ENCODE data around the gene CCDC116.
"Not testable (repeated sequence)": the region's sequence is repeated elsewhere in the genome, so short reads cannot be mapped to it uniquely, and the experiment has no call there.

The CCDC116 gene

GRCh38 chr22:21678842-21679241, 46.3 kb downstream of the CCDC116 start:
- not testable (repeated sequence) for DNase-seq (ENCODE audit: extremely low read depth in 1 of 2, low read depth in 1 of 2)

- DNase-seq (ENCODE audit: extremely low read depth in 1 of 2, low read depth in 1 of 2), result no peak
Measured at GRCh38 chr22:21679383-21679782, 46.8 kb downstream of the CCDC116 start.

GRCh38 chr22:21680830-21681565, 48.4 kb downstream of the CCDC116 start:
- no peak for DNase-seq (ENCODE audit: extremely low read depth in 1 of 2, low read depth in 1 of 2)

GRCh38 chr22:21681566-21682370, 49.2 kb downstream of the CCDC116 start:
- no peak for DNase-seq (ENCODE audit: extremely low read depth in 1 of 2, low read depth in 1 of 2)

- no peak for DNase-seq (ENCODE audit: extremely low read depth in 1 of 2, low read depth in 1 of 2)
Measured at GRCh38 chr22:21682385-21683175, 50.0 kb downstream of the CCDC116 start.

GRCh38 chr22:21683401-21683811, 50.8 kb downstream of the CCDC116 start:
- no peak for DNase-seq (ENCODE audit: extremely low read depth in 1 of 2, low read depth in 1 of 2)

- no peak for DNase-seq (ENCODE audit: extremely low read depth in 1 of 2, low read depth in 1 of 2)
Measured at GRCh38 chr22:21684492-21685163, 52.1 kb downstream of the CCDC116 start.

GRCh38 chr22:21685164-21685513, 52.6 kb downstream of the CCDC116 start:
- no peak for DNase-seq (ENCODE audit: extremely low read depth in 1 of 2, low read depth in 1 of 2)

- DNase-seq (ENCODE audit: extremely low read depth in 1 of 2, low read depth in 1 of 2), result no peak
Measured at GRCh38 chr22:21686193-21686608, 53.6 kb downstream of the CCDC116 start.

All from stimulated activated CD8-positive, alpha-beta memory T cell treated with anti-CD3 and anti-CD28 coated beads, Interleukin-7, amount 100 ng/mL, for 48 hours (primary cell).